Panc1 (cell line): ENCODE data around the gene DNAL1. TPM values are rescaled to one million over a fixed set of nuclear protein-coding genes. Genes with fewer than 3 reads are reported as not detected.

ENCODE experiments used
- ATAC-seq: fragments of 200-7000 bp; cut with Tn5 transposase; 2 replicates; pipeline ENCODE4 v1.9.1; 2020; ENCODE audit warnings: mild to moderate bottlenecking, moderate library complexity
- BruUV-seq: library from RNA; stranded (reverse); fragments of 400-500 nt; replicated peaks from 2 replicates; lab custom pipeline; 2021; lab: Mats Ljungman, UMichigan
- CTCF ChIA-PET: fragments of 300-600 bp; sonication (Branson Sonifier 250); formaldehyde crosslinking; loops from one replicate; lab custom pipeline; 2022; ENCODE audit warnings: antibody characterized with exemption; lab: Charles Lee
- POLR2A ChIA-PET: fragments of 300-600 bp; sonication (Branson Sonifier 250); formaldehyde crosslinking; loops from one replicate; lab custom pipeline; 2022; ENCODE audit warnings: antibody characterized with exemption; lab: Charles Lee
- DNase-seq: peaks from one replicate; pipeline ENCODE4 v3.0.0-alpha.2; 2010; ENCODE audit warnings: low read depth, low spot score
- H3K27ac ChIP-seq: 2 replicates; pipeline ENCODE4 v1.5.1; 2011; ENCODE audit warnings: mild to moderate bottlenecking, low read length, inconsistent platforms
- H3K27me3 ChIP-seq: fragments of 200-500 bp; sonication (Bioruptor generic); 2 replicates; pipeline ENCODE4 v1.6.0; 2014; ENCODE audit warnings: low read length, inconsistent platforms; ENCODE audit not compliant: control insufficient read depth, insufficient read depth
- H3K36me3 ChIP-seq: fragments of 200-500 bp; sonication (Bioruptor generic); 2 replicates; pipeline ENCODE4 v1.5.1; 2014; ENCODE audit warnings: inconsistent platforms, mild to moderate bottlenecking, low read length, moderate library complexity; ENCODE audit not compliant: control insufficient read depth, insufficient read depth
- H3K4me1 ChIP-seq: 2 replicates; pipeline ENCODE4 v1.5.1; 2011; ENCODE audit warnings: inconsistent platforms, mild to moderate bottlenecking, low read length, moderate library complexity; ENCODE audit not compliant: control insufficient read depth, insufficient read depth
- H3K4me3 ChIP-seq, 2 experiments: 2 replicates each; pipeline ENCODE4 v1.5.1; 2011 to 2012; ENCODE audit warnings: low read depth in 2 of 2, low read length in 2 of 2, mild to moderate bottlenecking in 2 of 2, inconsistent platforms in 1 of 2, moderate library complexity in 1 of 2
- H3K9me3 ChIP-seq: fragments of 200-500 bp; sonication (Bioruptor generic); 2 replicates; pipeline ENCODE4 v1.5.1; 2014; ENCODE audit warnings: low read depth, mild to moderate bottlenecking, inconsistent platforms, low read length, moderate library complexity; ENCODE audit not compliant: control insufficient read depth, insufficient read depth
- POLR2AphosphoS5 ChIP-seq: IDR thresholded peaks from 2 replicates; pipeline ENCODE4 v1.6.1; 2012; ENCODE audit warnings: mild to moderate bottlenecking, low read depth, low read length, moderate library complexity
- SIN3A ChIP-seq: IDR thresholded peaks from 2 replicates; pipeline ENCODE4 v1.6.1; 2012; ENCODE audit warnings: low read depth, mild to moderate bottlenecking, low read length, moderate library complexity, borderline replicate concordance; ENCODE audit not compliant: insufficient read depth
- TCF7L2 ChIP-seq: IDR thresholded peaks from 2 replicates; pipeline ENCODE4 v1.6.1; 2011; ENCODE audit warnings: mild to moderate bottlenecking, low read depth, low read length, inconsistent platforms
- in situ Hi-C: cut with HindIII; loops from 2 replicates; pipeline ENCODE4 v1.10.0; 2016; ENCODE audit warnings: low sequenced_read_pairs, low pct_unique_long_range_greater_than_20kb
- intact Hi-C: fragments of 100-400 bp; cut with micrococcal nuclease; formaldehyde crosslinking; loops from one replicate; pipeline ENCODE4 v1.10.0; 2022; ENCODE audit not compliant: unreplicated experiment
- total RNA-seq: library from RNA; stranded (reverse); gene quantifications from one replicate; pipeline ENCODE4 v1.2.1, GENCODE V29; 2021; ENCODE audit not compliant: unreplicated experiment
- TF ChIP-seq, protein P1 (sequence below), 2 experiments: IDR thresholded peaks; 2 replicates each; pipeline ENCODE4 v1.6.1; 2011 to 2012; ENCODE audit warnings: low read depth in 2 of 2, control low read depth in 1 of 2, low read length in 1 of 2, mild to moderate bottlenecking in 1 of 2, moderate library complexity in 1 of 2; ENCODE audit not compliant: insufficient read depth in 1 of 2
- TF ChIP-seq, protein P2 (sequence below): fragments of 450-650 bp; IDR thresholded peaks from 2 replicates; pipeline ENCODE4 v1.5.1; 2017; ENCODE audit warnings: mild to moderate bottlenecking

Gene DNAL1
- total RNA-seq, 1 experiment from 2014 or later = 15.2 TPM

DNA sequence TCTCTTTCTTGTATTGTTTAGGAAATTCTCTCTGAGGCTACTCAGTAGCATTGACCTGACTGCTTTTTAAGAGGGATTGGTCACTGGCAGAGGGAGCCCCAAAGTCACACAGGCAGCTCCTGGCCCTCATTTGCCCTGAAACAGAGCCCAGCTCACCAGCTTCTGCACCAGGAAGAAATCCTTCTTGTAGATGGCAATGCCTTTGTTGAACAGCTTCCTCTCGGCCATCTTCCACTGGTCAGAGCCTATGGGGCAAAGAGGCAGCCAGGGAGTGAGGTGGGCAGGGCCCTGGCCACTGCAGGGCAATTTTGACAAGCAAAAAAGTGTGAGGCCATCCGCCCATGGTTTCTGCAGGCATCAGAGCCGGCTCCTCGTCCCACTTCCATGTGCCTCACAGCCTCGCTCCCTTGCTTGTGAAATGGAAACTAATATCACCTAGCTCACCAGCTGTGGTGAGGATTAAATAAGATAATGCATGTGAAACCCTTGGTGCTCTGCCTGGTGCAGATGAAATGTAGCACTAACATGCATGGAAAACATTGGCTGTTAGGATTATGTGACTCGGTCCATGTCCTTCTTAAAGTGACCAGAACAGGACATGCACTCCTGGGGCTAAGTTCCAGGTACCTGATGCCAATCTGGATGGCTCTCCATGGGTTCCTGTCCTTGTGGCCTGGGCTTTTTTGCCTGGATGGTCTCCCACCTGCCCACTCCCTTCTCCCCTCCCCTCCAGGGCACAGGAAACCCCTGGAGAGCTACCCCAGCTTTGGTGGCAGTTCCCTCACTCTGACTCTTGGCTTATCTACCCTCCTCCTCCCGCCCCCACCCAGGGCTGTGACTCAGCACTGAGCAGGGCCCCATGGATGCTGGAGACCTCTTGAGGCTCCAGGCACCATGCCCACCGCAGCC lies 80.6 kb downstream of the DNAL1 start:
- intact Hi-C loops (no loop called here), in situ Hi-C loops (no loop called here)
- ChIA-PET POLR2A (no interaction called here), CTCF (no interaction called here)
- DNase-seq (no peak), ATAC-seq (no peak)
- no TSS peak for BruUV-seq
- Histone ChIP-seq H3K9me3 (no peaks in the 10 kb centered on the region), H3K36me3 (peaks cover 20% of the 10 kb centered on the region), H3K27me3 (no peaks in the 10 kb centered on the region), H3K27ac (peak overlapping the region; percentile 54), H3K4me1 (peaks cover 54% of the 10 kb centered on the region), H3K4me3 (no peak overlapping the region)
- TF ChIP-seq SIN3A (no peak), TCF7L2 (no peak), POLR2AphosphoS5 (no peak)
- TF ChIP-seq, protein P1, sequence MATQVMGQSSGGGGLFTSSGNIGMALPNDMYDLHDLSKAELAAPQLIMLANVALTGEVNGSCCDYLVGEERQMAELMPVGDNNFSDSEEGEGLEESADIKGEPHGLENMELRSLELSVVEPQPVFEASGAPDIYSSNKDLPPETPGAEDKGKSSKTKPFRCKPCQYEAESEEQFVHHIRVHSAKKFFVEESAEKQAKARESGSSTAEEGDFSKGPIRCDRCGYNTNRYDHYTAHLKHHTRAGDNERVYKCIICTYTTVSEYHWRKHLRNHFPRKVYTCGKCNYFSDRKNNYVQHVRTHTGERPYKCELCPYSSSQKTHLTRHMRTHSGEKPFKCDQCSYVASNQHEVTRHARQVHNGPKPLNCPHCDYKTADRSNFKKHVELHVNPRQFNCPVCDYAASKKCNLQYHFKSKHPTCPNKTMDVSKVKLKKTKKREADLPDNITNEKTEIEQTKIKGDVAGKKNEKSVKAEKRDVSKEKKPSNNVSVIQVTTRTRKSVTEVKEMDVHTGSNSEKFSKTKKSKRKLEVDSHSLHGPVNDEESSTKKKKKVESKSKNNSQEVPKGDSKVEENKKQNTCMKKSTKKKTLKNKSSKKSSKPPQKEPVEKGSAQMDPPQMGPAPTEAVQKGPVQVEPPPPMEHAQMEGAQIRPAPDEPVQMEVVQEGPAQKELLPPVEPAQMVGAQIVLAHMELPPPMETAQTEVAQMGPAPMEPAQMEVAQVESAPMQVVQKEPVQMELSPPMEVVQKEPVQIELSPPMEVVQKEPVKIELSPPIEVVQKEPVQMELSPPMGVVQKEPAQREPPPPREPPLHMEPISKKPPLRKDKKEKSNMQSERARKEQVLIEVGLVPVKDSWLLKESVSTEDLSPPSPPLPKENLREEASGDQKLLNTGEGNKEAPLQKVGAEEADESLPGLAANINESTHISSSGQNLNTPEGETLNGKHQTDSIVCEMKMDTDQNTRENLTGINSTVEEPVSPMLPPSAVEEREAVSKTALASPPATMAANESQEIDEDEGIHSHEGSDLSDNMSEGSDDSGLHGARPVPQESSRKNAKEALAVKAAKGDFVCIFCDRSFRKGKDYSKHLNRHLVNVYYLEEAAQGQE (IDR thresholded peaks at IDR 0.05; ENCODE audit: insufficient read depth in 1 of 2, low read depth in 2 of 2, low read length in 1 of 2) = no peak
- TF ChIP-seq, protein P2, sequence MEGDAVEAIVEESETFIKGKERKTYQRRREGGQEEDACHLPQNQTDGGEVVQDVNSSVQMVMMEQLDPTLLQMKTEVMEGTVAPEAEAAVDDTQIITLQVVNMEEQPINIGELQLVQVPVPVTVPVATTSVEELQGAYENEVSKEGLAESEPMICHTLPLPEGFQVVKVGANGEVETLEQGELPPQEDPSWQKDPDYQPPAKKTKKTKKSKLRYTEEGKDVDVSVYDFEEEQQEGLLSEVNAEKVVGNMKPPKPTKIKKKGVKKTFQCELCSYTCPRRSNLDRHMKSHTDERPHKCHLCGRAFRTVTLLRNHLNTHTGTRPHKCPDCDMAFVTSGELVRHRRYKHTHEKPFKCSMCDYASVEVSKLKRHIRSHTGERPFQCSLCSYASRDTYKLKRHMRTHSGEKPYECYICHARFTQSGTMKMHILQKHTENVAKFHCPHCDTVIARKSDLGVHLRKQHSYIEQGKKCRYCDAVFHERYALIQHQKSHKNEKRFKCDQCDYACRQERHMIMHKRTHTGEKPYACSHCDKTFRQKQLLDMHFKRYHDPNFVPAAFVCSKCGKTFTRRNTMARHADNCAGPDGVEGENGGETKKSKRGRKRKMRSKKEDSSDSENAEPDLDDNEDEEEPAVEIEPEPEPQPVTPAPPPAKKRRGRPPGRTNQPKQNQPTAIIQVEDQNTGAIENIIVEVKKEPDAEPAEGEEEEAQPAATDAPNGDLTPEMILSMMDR = no peak

DNA sequence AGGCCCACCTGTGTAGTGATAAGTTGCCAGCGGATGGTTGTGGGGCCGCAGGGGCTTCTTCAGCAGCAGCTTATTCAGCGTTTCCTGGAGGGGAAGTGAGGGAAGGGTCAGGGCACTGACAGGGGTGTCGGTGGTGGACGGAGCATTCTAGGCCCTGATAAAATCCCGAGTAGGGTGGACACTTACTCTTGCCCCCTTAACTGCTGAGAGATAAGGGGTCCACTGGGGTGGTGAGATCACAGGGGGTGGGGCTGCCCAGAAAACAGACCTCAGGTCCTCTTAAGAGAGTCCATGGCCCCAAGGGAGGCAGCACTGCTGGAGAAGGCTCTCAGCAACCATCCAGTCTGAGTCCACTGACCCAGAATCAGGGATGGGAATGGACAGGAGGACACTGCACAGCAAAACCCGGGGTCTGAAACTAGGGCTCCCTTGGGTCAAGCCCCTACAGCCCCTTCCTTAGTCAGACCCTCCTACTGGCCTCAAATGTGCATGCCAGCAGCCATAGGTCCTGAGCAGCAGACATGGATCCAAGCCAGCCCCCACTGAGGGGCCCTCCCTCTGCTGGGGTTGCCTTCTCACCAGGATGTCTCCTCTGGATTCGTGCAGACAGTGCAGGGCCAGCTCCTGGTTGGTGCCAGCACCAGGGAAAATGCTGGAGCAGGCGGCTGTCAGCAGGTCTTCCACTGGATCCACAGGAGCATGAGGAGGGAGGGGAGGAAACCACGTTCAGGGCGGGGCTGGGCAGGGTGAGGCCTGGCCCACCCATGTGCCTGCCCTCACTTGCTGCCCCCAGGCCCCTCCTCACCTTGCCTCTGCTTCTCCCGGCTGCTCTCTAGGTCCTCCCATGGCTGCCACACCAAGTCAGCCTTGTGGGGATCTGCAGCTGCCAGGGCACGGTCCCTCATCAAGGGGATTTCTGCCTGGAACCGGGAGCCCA lies 81.5 kb downstream of the DNAL1 start:
- Histone ChIP-seq H3K4me1 (peaks cover 60% of the 10 kb centered on the region), H3K9me3 (no peaks in the 10 kb centered on the region), H3K4me3 (no peak overlapping the region), H3K36me3 (peaks cover 17% of the 10 kb centered on the region), H3K27ac (peak overlapping the region; percentile 54; the same call in 1 of the 2 replicates), H3K27me3 (no peaks in the 10 kb centered on the region)
- CTCF ChIA-PET = no interaction called here
- no TSS peak for BruUV-seq
- intact Hi-C loops = no loop called here
- ATAC-seq (no peak), DNase-seq (no peak)
- in situ Hi-C loops = no loop called here
- TF ChIP-seq SIN3A (no peak), POLR2AphosphoS5 (no peak), TCF7L2 (no peak)
- TF ChIP-seq, protein P1 (IDR thresholded peaks at IDR 0.05; ENCODE audit: insufficient read depth in 1 of 2, low read depth in 2 of 2, low read length in 1 of 2) = no peak
- TF ChIP-seq, protein P2 = no peak
- POLR2A ChIA-PET = no interaction called here
